HepG2 (cell line): ENCODE results near the gene NOL4L. TPM values are rescaled to one million over a fixed set of nuclear protein-coding genes. Genes with fewer than 3 reads are reported as not detected.

Source experiments
- CBFB ChIP-seq: sonication (generic); formaldehyde crosslinking; IDR thresholded peaks from 2 replicates; pipeline ENCODE4 v1.4.0; 2020; ENCODE audit warnings: missing genetic modification reagents
- ELF4 ChIP-seq: sonication (generic); formaldehyde crosslinking; IDR thresholded peaks from 2 replicates; pipeline ENCODE4 v1.5.0; 2020; ENCODE audit warnings: missing genetic modification reagents, mild to moderate bottlenecking, moderate library complexity, borderline replicate concordance
- HBP1 ChIP-seq: IDR thresholded peaks from 2 replicates; pipeline ENCODE4 v1.6.1; 2016; ENCODE audit warnings: low read depth, control low read depth
- HMGXB3 ChIP-seq: sonication (generic); formaldehyde crosslinking; IDR thresholded peaks from 2 replicates; pipeline ENCODE4 v1.4.0; 2020; ENCODE audit warnings: missing genetic modification reagents, borderline replicate concordance
- KLF12 ChIP-seq: sonication (generic); formaldehyde crosslinking; IDR thresholded peaks from 2 replicates; pipeline ENCODE4 v1.4.0; 2020; ENCODE audit warnings: missing genetic modification reagents, borderline replicate concordance
- MBD4 ChIP-seq: IDR thresholded peaks from 2 replicates; pipeline ENCODE4 v1.6.1; 2012; ENCODE audit warnings: low read length, inconsistent platforms, borderline replicate concordance
- MEF2D ChIP-seq: sonication (generic); formaldehyde crosslinking; IDR thresholded peaks from 2 replicates; pipeline ENCODE4 v1.5.1; 2020; ENCODE audit warnings: mild to moderate bottlenecking, missing genetic modification reagents
- NCOA1 ChIP-seq: sonication (generic); formaldehyde crosslinking; IDR thresholded peaks from 2 replicates; pipeline ENCODE4 v1.9.0; 2021; ENCODE audit warnings: missing genetic modification reagents
- POLR2AphosphoS2 ChIP-seq: IDR thresholded peaks from 2 replicates; pipeline ENCODE4 v1.6.1; 2011; ENCODE audit warnings: low read depth, low read length, improper control_type of control experiment
- SNAPC2 ChIP-seq: sonication (generic); formaldehyde crosslinking; IDR thresholded peaks from 2 replicates; pipeline ENCODE4 v1.8.1; 2022; ENCODE audit warnings: mild to moderate bottlenecking, missing genetic modification reagents
- STAG1 ChIP-seq: sonication (generic); formaldehyde crosslinking; IDR thresholded peaks from 2 replicates; pipeline ENCODE4 v1.4.0; 2020; ENCODE audit warnings: missing genetic modification reagents
- ZIK1 ChIP-seq: sonication (generic); formaldehyde crosslinking; IDR thresholded peaks from 2 replicates; pipeline ENCODE4 v1.5.0; 2020; ENCODE audit warnings: mild to moderate bottlenecking, low read depth, missing genetic modification reagents, borderline replicate concordance
- ZMAT3 ChIP-seq: sonication (generic); formaldehyde crosslinking; conservative IDR thresholded peaks from 2 replicates; pipeline ENCODE4 v1.7.0; 2021; ENCODE audit warnings: missing genetic modification reagents
- ZNF350 ChIP-seq: sonication (generic); formaldehyde crosslinking; IDR thresholded peaks from 2 replicates; pipeline ENCODE4 v1.4.0; 2020; ENCODE audit warnings: mild to moderate bottlenecking, low read depth, missing genetic modification reagents, borderline replicate concordance
- ZNF674 ChIP-seq: sonication (generic); formaldehyde crosslinking; IDR thresholded peaks from 2 replicates; pipeline ENCODE4 v1.5.0; 2020; ENCODE audit warnings: low read depth, mild to moderate bottlenecking, missing genetic modification reagents
- ZNF775 ChIP-seq: sonication (generic); formaldehyde crosslinking; IDR thresholded peaks from 2 replicates; pipeline ENCODE4 v1.4.0; 2020; ENCODE audit warnings: missing genetic modification reagents, mild to moderate bottlenecking, moderate library complexity, borderline replicate concordance
- polyA plus RNA-seq, 8 experiments: library from polyadenylated mRNA; depleted of rRNA in 3 of 8; stranded (reverse) in 7 of 8; unstranded in 1 of 8; fragments of >200 nt; fragmentation: Illumina TruSeq in 4 of 8; extraction: Trizol in 4 of 8; gene quantifications; 2 replicates each; pipeline versions ENCODE4 v1.2.1 to v1.2.3, GENCODE V29; 2011 to 2016; ENCODE audit warnings: low read depth in 4 of 8, missing spikeins in 1 of 8, mixed read lengths in 1 of 8; ENCODE audit not compliant: insufficient read depth in 1 of 8
- total RNA-seq, 5 experiments: library from RNA; depleted of rRNA; stranded (reverse); fragments of >200 nt; fragmentation: Illumina TruSeq; extraction: Trizol; gene quantifications; 2 replicates each; pipeline ENCODE4 v1.2.3, GENCODE V29; 2016; ENCODE audit warnings: low read depth in 1 of 5
- TF ChIP-seq, protein P1 (sequence below): sonication (generic); formaldehyde crosslinking; conservative IDR thresholded peaks from 2 replicates; pipeline ENCODE4 v1.4.0; 2020; ENCODE audit warnings: missing genetic modification reagents
- TF ChIP-seq, protein P2 (sequence below): sonication (generic); formaldehyde crosslinking; conservative IDR thresholded peaks from 2 replicates; pipeline ENCODE4 v1.4.0; 2020; ENCODE audit warnings: missing genetic modification reagents

Gene NOL4L
- total and polyA plus RNA-seq, 2 of the 13 experiments (the other 11 are each of a cell fraction or from before 2014, with no cell fraction given): 16.6 to 35.4 TPM

GRCh38 chr20:32544893-32545840 lies 40.0 kb downstream of the NOL4L start (continued):
- TF ChIP-seq HMGXB3: peak; percentile 94; the same call in 1 of the 2 replicates
- TF ChIP-seq MEF2D (CRISPR knock-in tag): peak; percentile 97
- TF ChIP-seq STAG1 (CRISPR knock-in tag): peak; percentile 86
- peak; percentile 87; the same call in 1 of the 2 replicates for TF ChIP-seq ZNF775 (CRISPR knock-in tag)
- TF ChIP-seq ZMAT3 (CRISPR knock-in tag): peak; percentile 94; the same call in 1 of the 2 replicates
- no peak for TF ChIP-seq MBD4
- TF ChIP-seq, protein P1, sequence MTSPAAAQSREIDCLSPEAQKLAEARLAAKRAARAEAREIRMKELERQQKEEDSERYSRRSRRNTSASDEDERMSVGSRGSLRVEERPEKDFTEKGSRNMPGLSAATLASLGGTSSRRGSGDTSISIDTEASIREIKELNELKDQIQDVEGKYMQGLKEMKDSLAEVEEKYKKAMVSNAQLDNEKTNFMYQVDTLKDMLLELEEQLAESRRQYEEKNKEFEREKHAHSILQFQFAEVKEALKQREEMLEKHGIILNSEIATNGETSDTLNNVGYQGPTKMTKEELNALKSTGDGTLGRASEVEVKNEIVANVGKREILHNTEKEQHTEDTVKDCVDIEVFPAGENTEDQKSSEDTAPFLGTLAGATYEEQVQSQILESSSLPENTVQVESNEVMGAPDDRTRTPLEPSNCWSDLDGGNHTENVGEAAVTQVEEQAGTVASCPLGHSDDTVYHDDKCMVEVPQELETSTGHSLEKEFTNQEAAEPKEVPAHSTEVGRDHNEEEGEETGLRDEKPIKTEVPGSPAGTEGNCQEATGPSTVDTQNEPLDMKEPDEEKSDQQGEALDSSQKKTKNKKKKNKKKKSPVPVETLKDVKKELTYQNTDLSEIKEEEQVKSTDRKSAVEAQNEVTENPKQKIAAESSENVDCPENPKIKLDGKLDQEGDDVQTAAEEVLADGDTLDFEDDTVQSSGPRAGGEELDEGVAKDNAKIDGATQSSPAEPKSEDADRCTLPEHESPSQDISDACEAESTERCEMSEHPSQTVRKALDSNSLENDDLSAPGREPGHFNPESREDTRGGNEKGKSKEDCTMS (CRISPR knock-in tag): no peak
- no peak; the same call in 1 of the 2 replicates for TF ChIP-seq POLR2AphosphoS2
- TF ChIP-seq SNAPC2: peak; percentile 94; the same call in 1 of the 2 replicates
- TF ChIP-seq CBFB (CRISPR knock-in tag): peak; percentile 92
- TF ChIP-seq HBP1 (CRISPR knock-in tag): peak; percentile 94; the same call in 1 of the 2 replicates
- no peak; the same call in none of the 2 replicates for TF ChIP-seq ELF4 (CRISPR knock-in tag)
- TF ChIP-seq ZNF674 (CRISPR knock-in tag): 0 out of 2 replicates have a peak, but pooled peaks have one; percentile 45
- TF ChIP-seq KLF12: peak; percentile 65; the same call in 1 of the 2 replicates
- peak; percentile 95 for TF ChIP-seq ZNF350 (CRISPR knock-in tag)
- TF ChIP-seq NCOA1 (CRISPR knock-in tag): peak; percentile 99
- no peak for TF ChIP-seq ZIK1 (CRISPR knock-in tag)
- TF ChIP-seq, protein P2, sequence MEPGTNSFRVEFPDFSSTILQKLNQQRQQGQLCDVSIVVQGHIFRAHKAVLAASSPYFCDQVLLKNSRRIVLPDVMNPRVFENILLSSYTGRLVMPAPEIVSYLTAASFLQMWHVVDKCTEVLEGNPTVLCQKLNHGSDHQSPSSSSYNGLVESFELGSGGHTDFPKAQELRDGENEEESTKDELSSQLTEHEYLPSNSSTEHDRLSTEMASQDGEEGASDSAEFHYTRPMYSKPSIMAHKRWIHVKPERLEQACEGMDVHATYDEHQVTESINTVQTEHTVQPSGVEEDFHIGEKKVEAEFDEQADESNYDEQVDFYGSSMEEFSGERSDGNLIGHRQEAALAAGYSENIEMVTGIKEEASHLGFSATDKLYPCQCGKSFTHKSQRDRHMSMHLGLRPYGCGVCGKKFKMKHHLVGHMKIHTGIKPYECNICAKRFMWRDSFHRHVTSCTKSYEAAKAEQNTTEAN (CRISPR knock-in tag): peak; percentile 94
